Measurements from ENCODE around the gene C15orf61.

GRCh38 chr15:67542420-67543347 is 21.8 kb downstream of the C15orf61 start, which contains the start of gene MAP2K5:
- TF ChIP-seq CTCF (conservative IDR thresholded peaks at IDR 0.05; ENCODE audit: low read length) = no peak
- no peak for TF ChIP-seq EZH2phosphoT487 (IDR thresholded peaks at IDR 0.05; ENCODE audit: borderline replicate concordance)

Measured in Loucy (cell line).